ENCODE data around the gene RPL13. TPM values are rescaled to one million over a fixed set of nuclear protein-coding genes. Genes with fewer than 3 reads are reported as not detected.

Gene RPL13
- total and polyA plus RNA-seq, 9 of the 15 experiments (the other 6 are each of a cell fraction or from before 2014, with no cell fraction given), result 227 to 6,042 (median 1,633) TPM

DNA sequence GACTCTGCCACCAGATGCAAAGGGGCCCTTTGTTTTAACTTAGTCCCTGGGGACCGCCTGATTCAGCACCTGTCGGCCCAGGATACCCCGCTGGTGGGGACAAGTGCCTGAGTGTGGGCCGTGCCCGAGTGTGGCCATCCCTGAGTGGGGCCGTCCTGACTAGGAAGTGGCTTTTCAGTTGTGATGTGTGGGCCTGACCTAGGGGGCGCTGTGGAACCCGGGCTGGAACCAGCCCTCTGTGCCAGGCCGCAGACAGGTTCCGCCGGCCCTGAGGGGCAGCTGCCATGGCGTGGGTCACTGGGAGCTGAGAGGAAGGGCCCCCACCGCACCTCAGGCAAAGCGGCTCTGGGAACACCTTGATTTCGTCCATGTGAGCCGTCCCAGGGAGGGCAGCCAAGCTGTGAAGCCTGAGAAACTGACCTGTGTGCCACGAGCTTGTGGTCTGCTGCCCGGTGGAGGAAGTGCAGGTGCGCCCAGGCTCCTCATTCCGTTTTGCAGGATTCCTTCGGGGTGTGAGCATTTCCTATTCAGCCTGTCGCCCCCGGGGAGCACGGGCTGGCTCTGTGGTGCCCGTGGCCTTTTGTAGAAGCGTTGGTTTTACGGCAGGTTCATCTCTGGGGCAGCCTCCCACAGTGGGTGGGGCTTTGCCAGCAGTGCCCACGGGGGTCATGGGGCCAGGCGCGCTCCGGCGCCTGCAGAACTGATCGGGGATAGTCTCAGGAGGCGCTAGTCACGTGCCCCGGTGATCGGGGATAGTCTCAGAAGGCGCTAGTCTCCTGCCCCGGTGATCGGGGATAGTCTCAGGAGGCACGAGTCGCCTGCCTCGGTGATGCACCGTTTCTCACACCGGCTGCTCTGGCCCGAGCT is 5.3 kb downstream of the RPL13 start (continued):
- TF ChIP-seq, protein P1, sequence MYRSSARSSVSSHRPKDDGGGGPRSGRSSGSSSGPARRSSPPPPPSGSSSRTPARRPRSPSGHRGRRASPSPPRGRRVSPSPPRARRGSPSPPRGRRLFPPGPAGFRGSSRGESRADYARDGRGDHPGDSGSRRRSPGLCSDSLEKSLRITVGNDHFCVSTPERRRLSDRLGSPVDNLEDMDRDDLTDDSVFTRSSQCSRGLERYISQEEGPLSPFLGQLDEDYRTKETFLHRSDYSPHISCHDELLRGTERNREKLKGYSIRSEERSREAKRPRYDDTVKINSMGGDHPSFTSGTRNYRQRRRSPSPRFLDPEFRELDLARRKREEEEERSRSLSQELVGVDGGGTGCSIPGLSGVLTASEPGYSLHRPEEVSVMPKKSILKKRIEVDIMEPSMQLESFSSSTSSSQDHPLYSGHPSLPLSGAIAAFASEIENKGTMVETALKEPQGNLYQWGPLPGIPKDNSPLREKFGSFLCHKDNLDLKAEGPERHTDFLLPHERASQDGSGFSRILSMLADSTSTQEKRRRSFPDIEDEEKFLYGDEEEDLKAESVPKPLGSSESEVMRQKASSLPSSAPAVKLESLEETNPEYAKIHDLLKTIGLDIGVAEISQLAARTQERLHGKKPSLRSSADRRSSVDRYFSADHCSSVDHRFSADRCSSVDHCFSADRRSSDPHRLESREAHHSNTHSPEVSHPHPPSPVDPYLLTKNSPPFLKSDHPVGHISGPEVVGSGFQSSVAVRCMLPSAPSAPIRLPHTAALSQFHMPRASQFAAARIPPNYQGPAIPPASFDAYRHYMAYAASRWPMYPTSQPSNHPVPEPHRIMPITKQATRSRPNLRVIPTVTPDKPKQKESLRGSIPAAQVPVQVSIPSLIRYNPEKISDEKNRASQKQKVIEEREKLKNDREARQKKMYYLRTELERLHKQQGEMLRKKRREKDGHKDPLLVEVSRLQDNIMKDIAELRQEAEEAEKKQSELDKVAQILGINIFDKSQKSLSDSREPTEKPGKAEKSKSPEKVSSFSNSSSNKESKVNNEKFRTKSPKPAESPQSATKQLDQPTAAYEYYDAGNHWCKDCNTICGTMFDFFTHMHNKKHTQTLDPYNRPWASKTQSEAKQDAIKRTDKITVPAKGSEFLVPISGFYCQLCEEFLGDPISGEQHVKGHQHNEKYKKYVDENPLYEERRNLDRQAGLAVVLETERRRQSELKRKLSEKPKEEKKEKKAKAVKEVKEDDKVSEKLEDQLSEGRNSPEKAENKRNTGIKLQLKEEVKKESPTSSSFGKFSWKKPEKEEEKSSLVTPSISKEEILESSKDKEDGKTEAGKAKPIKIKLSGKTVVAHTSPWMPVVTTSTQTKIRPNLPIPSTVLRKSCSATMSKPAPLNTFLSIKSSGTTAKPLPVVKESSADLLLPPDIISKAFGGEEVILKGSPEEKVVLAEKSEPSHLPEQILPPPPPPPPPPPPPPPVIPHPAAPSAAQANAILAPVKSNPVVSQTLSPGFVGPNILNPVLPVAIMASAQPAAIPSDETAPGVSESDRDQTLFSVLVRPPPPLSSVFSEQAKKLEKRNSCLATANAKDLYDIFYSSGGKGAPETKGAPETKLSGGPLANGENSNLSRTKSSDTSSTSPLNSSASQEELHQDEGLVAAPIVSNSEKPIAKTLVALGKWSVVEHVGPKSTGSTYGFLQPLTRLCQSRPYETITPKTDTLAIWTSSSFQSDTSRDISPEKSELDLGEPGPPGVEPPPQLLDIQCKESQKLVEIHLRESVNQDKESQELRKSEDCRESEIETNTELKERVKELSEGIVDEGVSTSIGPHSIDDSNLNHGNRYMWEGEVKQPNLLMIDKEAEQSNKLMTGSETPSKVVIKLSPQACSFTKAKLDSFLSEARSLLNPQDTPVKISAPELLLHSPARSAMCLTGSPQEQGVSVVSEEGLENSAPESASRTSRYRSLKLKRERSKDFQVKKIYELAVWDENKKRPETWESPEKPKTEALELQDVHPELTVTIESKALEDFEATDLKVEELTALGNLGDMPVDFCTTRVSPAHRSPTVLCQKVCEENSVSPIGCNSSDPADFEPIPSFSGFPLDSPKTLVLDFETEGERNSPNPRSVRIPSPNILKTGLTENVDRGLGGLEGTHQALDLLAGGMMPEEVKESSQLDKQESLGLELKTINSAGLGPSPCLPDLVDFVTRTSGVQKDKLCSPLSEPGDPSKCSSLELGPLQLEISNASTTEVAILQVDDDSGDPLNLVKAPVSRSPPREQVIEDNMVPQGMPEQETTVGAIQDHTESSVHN (IDR thresholded peaks at IDR 0.05; ENCODE audit: borderline replicate concordance in 1 of 2, low read depth in 1 of 2), result no peak
- TF ChIP-seq ZFP30 (CRISPR knock-in tag; IDR thresholded peaks at IDR 0.05; ENCODE audit: borderline replicate concordance), result no peak
- no peak for TF ChIP-seq PHTF2 (CRISPR knock-in tag; IDR thresholded peaks at IDR 0.05)
- TF ChIP-seq ESRRA (IDR thresholded peaks at IDR 0.05; ENCODE audit: borderline replicate concordance, low read depth), result no peak
- no peak for TF ChIP-seq ZNF384 (IDR thresholded peaks at IDR 0.05; ENCODE audit: low read depth, low read length)
- TF ChIP-seq PRPF4 (IDR thresholded peaks at IDR 0.05; ENCODE audit: insufficient read depth, low read depth, low read length, poor library complexity, severe bottlenecking), result no peak
- no peak for TF ChIP-seq NFE2L1 (tag; IDR thresholded peaks at IDR 0.05; ENCODE audit: borderline replicate concordance, low read depth)
- no peak for TF ChIP-seq ZNF347 (CRISPR knock-in tag; IDR thresholded peaks at IDR 0.05; ENCODE audit: low read depth)
- no peak for TF ChIP-seq POU5F1 (IDR thresholded peaks at IDR 0.05; ENCODE audit: borderline replicate concordance, low read depth, low read length, partially characterized antibody)
- TF ChIP-seq HNRNPL (IDR thresholded peaks at IDR 0.05; ENCODE audit: low read depth, low read length), result peak; percentile 70
- TF ChIP-seq TCF3 (CRISPR knock-in tag; IDR thresholded peaks at IDR 0.05), result no peak
- no peak for TF ChIP-seq MBD1 (CRISPR knock-in tag; IDR thresholded peaks at IDR 0.05)
- TF ChIP-seq TSC22D4 (tag; IDR thresholded peaks at IDR 0.05), result no peak
- TF ChIP-seq, protein P2, sequence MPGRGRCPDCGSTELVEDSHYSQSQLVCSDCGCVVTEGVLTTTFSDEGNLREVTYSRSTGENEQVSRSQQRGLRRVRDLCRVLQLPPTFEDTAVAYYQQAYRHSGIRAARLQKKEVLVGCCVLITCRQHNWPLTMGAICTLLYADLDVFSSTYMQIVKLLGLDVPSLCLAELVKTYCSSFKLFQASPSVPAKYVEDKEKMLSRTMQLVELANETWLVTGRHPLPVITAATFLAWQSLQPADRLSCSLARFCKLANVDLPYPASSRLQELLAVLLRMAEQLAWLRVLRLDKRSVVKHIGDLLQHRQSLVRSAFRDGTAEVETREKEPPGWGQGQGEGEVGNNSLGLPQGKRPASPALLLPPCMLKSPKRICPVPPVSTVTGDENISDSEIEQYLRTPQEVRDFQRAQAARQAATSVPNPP (IDR thresholded peaks at IDR 0.05; ENCODE audit: borderline replicate concordance, insufficient read depth, insufficient read length), result no peak
